ACC112 (cell line): ENCODE results near the gene CDK13.

ENCODE experiments used
- H2AFZ ChIP-seq: fragments of 200-600 bp; sonication (generic); one replicate; pipeline ENCODE4 v1.6.0; 2017; ENCODE audit warnings: antibody characterized with exemption, low read length; ENCODE audit not compliant: unreplicated experiment
- H3K27ac ChIP-seq: fragments of 200-600 bp; sonication (generic); 2 replicates; pipeline ENCODE4 v1.5.1; 2014; ENCODE audit warnings: low read depth, mild to moderate bottlenecking, antibody characterized with exemption, low read length, moderate library complexity
- H3K27me3 ChIP-seq: fragments of 200-600 bp; sonication (generic); 2 replicates; pipeline ENCODE4 v1.6.1; 2014; ENCODE audit warnings: mild to moderate bottlenecking, antibody characterized with exemption, low read length, moderate library complexity, mixed read lengths; ENCODE audit not compliant: insufficient read depth
- H3K36me3 ChIP-seq: fragments of 200-600 bp; sonication (generic); 2 replicates; pipeline ENCODE4 v1.6.1; 2016; ENCODE audit warnings: mild to moderate bottlenecking, antibody characterized with exemption, low read length, moderate library complexity, mixed read lengths; ENCODE audit not compliant: insufficient read depth
- H3K4me1 ChIP-seq: fragments of 200-600 bp; sonication (generic); one replicate; pipeline ENCODE4 v1.6.1; 2016; ENCODE audit warnings: low read length, mixed read lengths; ENCODE audit not compliant: insufficient read depth, unreplicated experiment, control insufficient read depth
- H3K4me3 ChIP-seq: fragments of 200-600 bp; sonication (generic); 2 replicates; pipeline ENCODE4 v1.5.1; 2014; ENCODE audit warnings: mild to moderate bottlenecking, low read depth, low read length
- H3K79me2 ChIP-seq: fragments of 200-600 bp; sonication (generic); one replicate; pipeline ENCODE4 v1.6.0; 2016; ENCODE audit warnings: low read length; ENCODE audit not compliant: control insufficient read depth, unreplicated experiment, insufficient read depth

Gene CDK13

GRCh38 chr7:39923091-39923490 lies 27.0 kb upstream of the CDK13 start:
- Histone ChIP-seq H3K27me3 (peaks cover 26% of the 10 kb centered on the region), H2AFZ (no peak overlapping the region), H3K79me2 (no peaks in the 10 kb centered on the region), H3K4me3 (no peak overlapping the region), H3K4me1 (no peaks in the 10 kb centered on the region), H3K36me3 (no peaks in the 10 kb centered on the region), H3K27ac (no peak overlapping the region)

DNA sequence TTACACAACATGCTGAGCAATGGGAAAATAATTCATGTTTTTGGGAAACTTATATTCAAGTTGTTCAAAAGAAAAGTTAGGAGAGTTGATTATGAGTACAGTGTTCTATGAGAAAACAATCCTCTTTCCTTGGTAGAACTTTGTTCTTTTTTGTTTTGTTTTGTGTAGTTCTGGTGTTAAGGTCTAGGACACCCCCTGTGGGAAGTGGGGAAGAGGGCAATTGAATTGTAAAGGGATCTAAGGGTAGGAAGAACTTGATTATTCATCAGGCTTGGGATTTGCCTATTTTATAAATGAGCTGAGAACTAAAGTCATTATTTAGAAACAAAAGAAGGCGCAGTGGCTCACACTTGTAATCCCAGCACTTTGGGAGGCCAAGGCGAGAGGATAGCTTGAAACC lies 25.9 kb upstream of the CDK13 start:
- Histone ChIP-seq H3K27ac (no peak overlapping the region), H3K27me3 (peaks cover 22% of the 10 kb centered on the region), H3K36me3 (no peaks in the 10 kb centered on the region), H3K4me1 (no peaks in the 10 kb centered on the region), H3K79me2 (no peaks in the 10 kb centered on the region), H2AFZ (no peak overlapping the region), H3K4me3 (no peak overlapping the region)

- no peak overlapping the region for H2AFZ ChIP-seq
- H3K79me2 ChIP-seq, result no peaks in the 10 kb centered on the region
- no peaks in the 10 kb centered on the region for H3K4me1 ChIP-seq
- no peaks in the 10 kb centered on the region for H3K36me3 ChIP-seq
- no peak overlapping the region for H3K27ac ChIP-seq
- H3K27me3 ChIP-seq, result peaks cover 22% of the 10 kb centered on the region
- no peak overlapping the region for H3K4me3 ChIP-seq
Measured at GRCh38 chr7:39926111-39926510, 23.9 kb upstream of the CDK13 start.

GRCh38 chr7:39927018-39927417 lies 23.0 kb upstream of the CDK13 start:
- Histone ChIP-seq H3K4me1 (no peaks in the 10 kb centered on the region), H3K79me2 (no peaks in the 10 kb centered on the region), H3K27ac (no peak overlapping the region), H3K4me3 (no peak overlapping the region), H2AFZ (no peak overlapping the region), H3K27me3 (peaks cover 16% of the 10 kb centered on the region), H3K36me3 (no peaks in the 10 kb centered on the region)

GRCh38 chr7:39934132-39934531 lies 15.9 kb upstream of the CDK13 start:
- Histone ChIP-seq H3K4me3 (no peak overlapping the region), H3K4me1 (no peaks in the 10 kb centered on the region), H3K79me2 (no peaks in the 10 kb centered on the region), H3K36me3 (no peaks in the 10 kb centered on the region), H3K27ac (no peak overlapping the region), H2AFZ (no peak overlapping the region), H3K27me3 (no peaks in the 10 kb centered on the region)

GRCh38 chr7:39936761-39937160 lies 13.3 kb upstream of the CDK13 start:
- H3K27ac ChIP-seq, result no peak overlapping the region

GRCh38 chr7:39937366-39938153 lies 12.5 kb upstream of the CDK13 start:
- Histone ChIP-seq H3K27ac (no peak overlapping the region), H3K36me3 (no peaks in the 10 kb centered on the region)

More at GRCh38 chr7:39936761-39937160, 13.3 kb upstream of the CDK13 start:
- Histone ChIP-seq H3K27me3 (no peaks in the 10 kb centered on the region), H3K36me3 (no peaks in the 10 kb centered on the region), H2AFZ (no peak overlapping the region), H3K4me1 (no peaks in the 10 kb centered on the region), H3K79me2 (no peaks in the 10 kb centered on the region), H3K4me3 (no peak overlapping the region)

DNA sequence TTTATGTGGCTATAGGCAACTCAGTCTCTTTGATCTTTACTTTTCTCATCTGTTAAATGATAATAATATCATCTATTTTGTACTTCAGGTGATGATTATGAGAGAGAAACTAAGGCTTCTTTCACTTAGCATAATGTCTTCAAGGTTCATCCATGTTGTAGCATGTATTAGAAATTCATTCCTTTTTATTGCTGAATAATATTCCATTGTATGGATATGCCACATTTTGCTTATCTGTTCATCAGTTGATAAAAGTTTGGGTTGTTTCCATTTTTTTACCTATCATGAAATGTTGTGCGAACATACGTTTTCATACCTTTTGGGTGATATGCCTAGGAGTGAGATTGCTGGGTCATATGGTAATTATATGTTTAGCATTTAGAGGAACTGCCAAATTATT lies 7.2 kb upstream of the CDK13 start:
- H3K4me1 ChIP-seq, result no peaks in the 10 kb centered on the region
- no peaks in the 10 kb centered on the region for H3K79me2 ChIP-seq

More at GRCh38 chr7:39937366-39938153, 12.5 kb upstream of the CDK13 start:
- H3K4me1 ChIP-seq, result no peaks in the 10 kb centered on the region
- H2AFZ ChIP-seq, result no peak overlapping the region
- H3K4me3 ChIP-seq, result no peak overlapping the region
- H3K27me3 ChIP-seq, result no peaks in the 10 kb centered on the region
- no peaks in the 10 kb centered on the region for H3K79me2 ChIP-seq

GRCh38 chr7:39946693-39947092 lies 3.4 kb upstream of the CDK13 start:
- H3K4me3 ChIP-seq, result no peak overlapping the region
- H2AFZ ChIP-seq, result no peak overlapping the region
- H3K27ac ChIP-seq, result no peak overlapping the region
- H3K79me2 ChIP-seq, result peaks cover 21% of the 10 kb centered on the region
- no peaks in the 10 kb centered on the region for H3K27me3 ChIP-seq
- H3K4me1 ChIP-seq, result no peaks in the 10 kb centered on the region
- H3K36me3 ChIP-seq, result no peaks in the 10 kb centered on the region

More for the DNA sequence above, 7.2 kb upstream of the CDK13 start:
- no peak overlapping the region for H3K27ac ChIP-seq
- no peak overlapping the region for H3K4me3 ChIP-seq
- H3K36me3 ChIP-seq, result no peaks in the 10 kb centered on the region
- H3K27me3 ChIP-seq, result no peaks in the 10 kb centered on the region
- H2AFZ ChIP-seq, result no peak overlapping the region

DNA sequence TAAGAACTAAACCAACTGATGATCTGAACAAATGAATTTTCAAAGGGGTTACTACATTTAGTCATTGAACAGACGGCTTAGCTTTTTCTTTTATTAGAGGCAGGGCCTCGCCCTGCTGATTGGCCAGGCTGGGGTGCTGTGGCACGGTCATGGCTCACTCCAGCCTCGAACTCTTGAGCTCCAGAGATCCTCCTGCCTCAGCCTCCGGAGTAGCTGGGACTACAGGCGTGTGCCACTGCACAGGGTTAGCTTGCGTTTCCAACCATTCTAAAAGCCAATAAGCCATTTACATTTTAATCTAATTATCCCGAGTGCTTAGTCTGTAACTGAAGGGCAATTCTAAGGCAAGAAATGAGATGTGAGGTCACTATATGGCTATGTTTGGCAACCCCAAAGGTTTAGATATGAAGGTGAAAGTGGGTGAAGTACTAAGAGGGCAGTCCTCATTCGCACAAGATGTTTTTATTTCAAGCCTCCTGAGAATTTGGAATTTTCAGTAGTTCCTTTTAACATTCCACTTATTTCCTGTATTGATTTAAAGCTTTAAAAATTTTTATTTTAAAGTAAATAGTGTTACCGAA lies 1.6 kb upstream of the CDK13 start:
- peak overlapping the region; percentile 86 for H3K27ac ChIP-seq
- H3K4me1 ChIP-seq, result no peaks in the 10 kb centered on the region
- peak overlapping the region; percentile 83 for H3K4me3 ChIP-seq
- no peaks in the 10 kb centered on the region; the same call in 1 of the 2 replicates for H3K36me3 ChIP-seq
- no peaks in the 10 kb centered on the region for H3K27me3 ChIP-seq
- peaks cover 39% of the 10 kb centered on the region for H3K79me2 ChIP-seq
- H2AFZ ChIP-seq, result peak overlapping the region; percentile 75
